ENCODE measurements around the gene SERINC3. TPM values are rescaled to one million over a fixed set of nuclear protein-coding genes. Genes with fewer than 3 reads are reported as not detected.

SERINC3 gene
- total RNA-seq, 2 experiments from 2014 or later, result 82.2 to 98.4 TPM

DNA sequence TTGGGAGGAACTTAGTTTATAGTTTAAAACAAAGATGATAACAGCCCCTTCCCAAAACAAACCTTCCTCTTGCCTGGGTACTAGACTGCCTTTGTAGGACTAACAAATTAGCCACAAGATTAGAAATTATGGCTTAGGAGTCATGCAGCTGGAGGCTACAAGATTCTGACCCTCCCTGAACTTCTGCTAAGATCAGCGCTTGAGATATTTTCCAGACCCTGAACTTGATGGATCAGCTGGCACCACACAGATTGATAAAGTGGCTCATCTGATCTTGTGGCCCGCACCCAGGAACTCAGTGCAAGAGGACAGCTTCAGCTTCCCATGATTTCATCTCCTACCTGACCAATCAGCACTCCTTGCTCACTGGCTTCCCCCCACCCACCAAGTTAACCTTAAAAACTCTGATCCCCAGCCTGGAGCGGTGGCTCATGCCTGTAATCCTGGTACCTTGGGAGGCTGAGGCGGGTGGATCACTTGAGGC is 5.9 kb upstream of the SERINC3 start:
- no peaks in the 10 kb centered on the region for H3K9me3 Mint-ChIP-seq
- DNase-seq, result no peak
- H3K36me3 Mint-ChIP-seq (ENCODE audit: low read depth), result no peaks in the 10 kb centered on the region
- H3K27me3 Mint-ChIP-seq, result no peaks in the 10 kb centered on the region
- POLR2A ChIA-PET, result no interaction called here
- H3K27ac Mint-ChIP-seq, result no peak overlapping the region
- H3K4me1 Mint-ChIP-seq, result peaks cover 11% of the 10 kb centered on the region
- H3K4me3 Mint-ChIP-seq, result no peak overlapping the region
- CTCF ChIA-PET, result no interaction called here

GRCh38 chr20:44526129-44526528 is 4.3 kb upstream of the SERINC3 start:
- no peak overlapping the region for H3K4me3 Mint-ChIP-seq
- POLR2A ChIA-PET, result no interaction called here
- H3K9me3 Mint-ChIP-seq, result no peaks in the 10 kb centered on the region
- peaks cover 15% of the 10 kb centered on the region for H3K4me1 Mint-ChIP-seq
- CTCF ChIA-PET, result no interaction called here
- H3K27ac Mint-ChIP-seq, result no peak overlapping the region
- H3K27me3 Mint-ChIP-seq, result no peaks in the 10 kb centered on the region
- no peak for DNase-seq
- H3K36me3 Mint-ChIP-seq (ENCODE audit: low read depth), result no peaks in the 10 kb centered on the region

DNA sequence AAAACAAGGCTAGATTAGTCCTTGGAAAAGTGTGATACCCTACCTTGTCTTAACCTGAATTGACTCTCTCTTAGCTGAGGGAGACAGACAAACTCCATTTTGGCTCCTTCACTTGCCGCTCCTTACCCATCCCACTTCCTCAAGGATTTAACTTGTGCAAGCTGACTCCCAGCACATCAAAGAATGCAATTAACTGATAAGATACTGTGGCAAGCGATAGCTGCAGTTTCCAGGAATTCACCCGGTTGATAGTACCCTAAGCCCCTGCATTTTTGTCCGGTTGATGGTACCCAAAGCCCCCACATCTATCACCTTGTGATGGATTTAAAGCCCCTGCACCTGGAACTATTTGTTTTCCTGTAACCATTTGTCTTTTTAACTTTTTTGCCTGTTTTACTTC is 1.9 kb upstream of the SERINC3 start:
- DNase-seq, result no peak
- H3K27ac Mint-ChIP-seq, result peak overlapping the region; percentile 32
- no peaks in the 10 kb centered on the region for H3K9me3 Mint-ChIP-seq
- peaks cover 3% of the 10 kb centered on the region for H3K36me3 Mint-ChIP-seq (ENCODE audit: low read depth)
- POLR2A ChIA-PET, result no interaction called here
- peaks cover 34% of the 10 kb centered on the region for H3K4me1 Mint-ChIP-seq
- no peaks in the 10 kb centered on the region for H3K27me3 Mint-ChIP-seq
- H3K4me3 Mint-ChIP-seq, result no peak overlapping the region
- CTCF ChIA-PET, result no interaction called here

DNA sequence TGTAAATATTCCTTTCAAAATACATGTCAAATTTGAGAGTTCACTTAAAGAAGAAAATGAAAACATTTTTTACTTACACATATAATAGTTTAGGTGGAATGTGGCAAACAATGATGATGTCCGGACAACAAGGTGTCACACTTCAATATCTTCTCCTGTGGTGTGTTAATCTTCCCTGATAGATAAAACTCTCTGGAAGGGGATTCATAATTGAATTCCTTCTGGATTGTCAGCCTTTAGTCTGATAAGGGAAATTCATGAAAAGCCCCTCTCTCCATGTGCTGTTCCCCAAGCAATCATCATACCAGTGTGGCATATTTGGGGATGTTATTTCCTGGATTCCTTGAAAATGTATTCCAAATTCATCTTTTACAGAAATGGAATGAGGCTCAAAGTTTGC is 971 bp upstream of the SERINC3 start:
- peak overlapping the region; percentile 72 for H3K4me3 Mint-ChIP-seq
- peak overlapping the region; percentile 90 for H3K27ac Mint-ChIP-seq

GRCh38 chr20:44520881-44521280 is 989 bp downstream of the SERINC3 start:
- POLR2A ChIA-PET, result no interaction called here
- CTCF ChIA-PET, result interaction anchor here (0.6 to 1.0 kb wide), 3 partner anchors 13 to 491 kb away, joined by 3 to 4 read pairs (median 3); no protein-coding TSS in a partner anchor
- Mint-ChIP-seq H3K4me3 (peak overlapping the region; percentile 72), H3K9me3 (no peaks in the 10 kb centered on the region), H3K36me3 (ENCODE audit: low read depth) (peaks cover 3% of the 10 kb centered on the region), H3K4me1 (peaks cover 48% of the 10 kb centered on the region), H3K27me3 (no peaks in the 10 kb centered on the region), H3K27ac (peak overlapping the region; percentile 90)
- DNase-seq, result no peak

More for the DNA sequence above, 971 bp upstream of the SERINC3 start:
- ChIA-PET CTCF (no interaction called here), POLR2A (interaction anchor here (1.4 kb wide), 1 partner anchor 48 kb away, joined by 3 read pairs; no protein-coding TSS in a partner anchor)
- H3K36me3 Mint-ChIP-seq (ENCODE audit: low read depth), result peaks cover 3% of the 10 kb centered on the region
- H3K9me3 Mint-ChIP-seq, result no peaks in the 10 kb centered on the region
- no peaks in the 10 kb centered on the region for H3K27me3 Mint-ChIP-seq
- DNase-seq, result no peak
- peaks cover 36% of the 10 kb centered on the region for H3K4me1 Mint-ChIP-seq

DNA sequence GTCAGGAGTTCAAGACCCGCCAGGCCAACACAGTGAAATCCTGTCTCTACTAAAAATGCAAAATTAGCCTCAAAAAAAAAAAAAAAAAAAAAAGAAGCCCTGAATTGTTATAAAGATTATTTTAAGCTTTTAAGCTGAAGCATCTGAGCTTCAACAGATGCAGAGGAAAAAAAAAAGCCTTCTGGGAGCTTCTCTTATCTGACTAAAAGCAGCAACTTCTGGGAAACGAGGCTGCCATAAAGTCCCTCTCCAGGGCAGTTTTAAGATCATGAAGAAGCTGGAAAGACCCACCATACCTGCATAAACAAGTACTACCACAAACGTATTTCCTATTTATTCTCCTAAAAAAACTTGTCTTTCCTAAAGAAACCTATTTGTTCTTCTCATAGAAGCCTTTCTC is 3.6 kb downstream of the SERINC3 start:
- Mint-ChIP-seq H3K27ac (no peak overlapping the region), H3K36me3 (ENCODE audit: low read depth) (peaks cover 7% of the 10 kb centered on the region), H3K4me1 (peaks cover 61% of the 10 kb centered on the region), H3K4me3 (no peak overlapping the region), H3K9me3 (no peaks in the 10 kb centered on the region), H3K27me3 (no peaks in the 10 kb centered on the region)
- DNase-seq, result no peak
- ChIA-PET POLR2A (interaction anchor here (1.0 kb wide), 1 partner anchor 1061 kb away, joined by 4 read pairs; the partner anchor contains the start of gene SRSF6), CTCF (interaction anchor here (0.7 to 1.0 kb wide), 2 partner anchors 42 to 1282 kb away, joined by 3 read pairs; no protein-coding TSS in a partner anchor)

GRCh38 chr20:44517454-44517853 is 4.4 kb downstream of the SERINC3 start:
- CTCF ChIA-PET, result interaction anchor here (1.0 kb wide), 1 partner anchor 41 kb away, joined by 3 read pairs; no protein-coding TSS in a partner anchor
- no peaks in the 10 kb centered on the region for H3K27me3 Mint-ChIP-seq
- H3K4me1 Mint-ChIP-seq, result peaks cover 54% of the 10 kb centered on the region
- no peak overlapping the region for H3K27ac Mint-ChIP-seq
- peaks cover 9% of the 10 kb centered on the region for H3K36me3 Mint-ChIP-seq (ENCODE audit: low read depth)
- no peak for DNase-seq
- no peak overlapping the region for H3K4me3 Mint-ChIP-seq
- POLR2A ChIA-PET, result interaction anchor here (1.0 kb wide), 1 partner anchor 1060 kb away, joined by 4 read pairs; the partner anchor contains the start of gene SRSF6
- H3K9me3 Mint-ChIP-seq, result no peaks in the 10 kb centered on the region

GRCh38 chr20:44516491-44516890 is 5.4 kb downstream of the SERINC3 start:
- no peaks in the 10 kb centered on the region for H3K9me3 Mint-ChIP-seq
- ChIA-PET POLR2A (no interaction called here), CTCF (interaction anchor here (0.9 to 1.1 kb wide), 2 partner anchors 13 to 16 kb away, joined by 3 to 5 read pairs; no protein-coding TSS in a partner anchor)

GRCh38 chr20:44513871-44514270 is 8.0 kb downstream of the SERINC3 start:
- no peak for DNase-seq
- Mint-ChIP-seq H3K27me3 (no peaks in the 10 kb centered on the region), H3K4me3 (no peak overlapping the region), H3K27ac (no peak overlapping the region), H3K9me3 (no peaks in the 10 kb centered on the region), H3K4me1 (peaks cover 28% of the 10 kb centered on the region), H3K36me3 (ENCODE audit: low read depth) (peaks cover 21% of the 10 kb centered on the region)
- POLR2A ChIA-PET, result no interaction called here
- CTCF ChIA-PET, result interaction anchor here (1.6 kb wide), 1 partner anchor 9 kb away, joined by 5 read pairs; no protein-coding TSS in a partner anchor

More at GRCh38 chr20:44516491-44516890, 5.4 kb downstream of the SERINC3 start:
- H3K27ac Mint-ChIP-seq, result no peak overlapping the region
- peaks cover 13% of the 10 kb centered on the region for H3K36me3 Mint-ChIP-seq (ENCODE audit: low read depth)
- no peaks in the 10 kb centered on the region for H3K27me3 Mint-ChIP-seq
- no peak for DNase-seq
- no peak overlapping the region for H3K4me3 Mint-ChIP-seq
- H3K4me1 Mint-ChIP-seq, result peaks cover 48% of the 10 kb centered on the region

DNA sequence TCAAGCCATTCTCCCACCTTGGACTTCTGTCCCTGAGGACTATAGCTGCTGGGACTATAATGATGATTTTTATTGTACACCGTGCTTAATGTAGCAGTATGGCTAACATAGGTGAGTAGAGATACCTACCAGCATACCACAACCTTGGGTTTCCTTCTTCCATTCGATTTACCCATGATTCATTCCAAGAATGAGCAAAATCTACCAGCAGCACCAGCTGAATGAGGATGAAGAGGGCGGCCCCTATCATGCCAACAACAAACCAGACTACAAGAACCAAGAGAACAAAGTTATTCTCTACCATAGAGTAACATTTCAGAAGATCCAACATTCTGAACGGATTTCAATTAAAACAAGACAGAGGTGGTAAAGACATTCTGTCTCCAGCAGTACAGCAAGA is 12.1 kb downstream of the SERINC3 start:
- DNase-seq, result no peak
- no peaks in the 10 kb centered on the region for H3K27me3 Mint-ChIP-seq
- peaks cover 8% of the 10 kb centered on the region for H3K4me1 Mint-ChIP-seq
- ChIA-PET CTCF (no interaction called here), POLR2A (no interaction called here)
- H3K36me3 Mint-ChIP-seq (ENCODE audit: low read depth), result peaks cover 38% of the 10 kb centered on the region
- no peaks in the 10 kb centered on the region for H3K9me3 Mint-ChIP-seq
- no peak overlapping the region for H3K4me3 Mint-ChIP-seq
- H3K27ac Mint-ChIP-seq, result no peak overlapping the region

DNA sequence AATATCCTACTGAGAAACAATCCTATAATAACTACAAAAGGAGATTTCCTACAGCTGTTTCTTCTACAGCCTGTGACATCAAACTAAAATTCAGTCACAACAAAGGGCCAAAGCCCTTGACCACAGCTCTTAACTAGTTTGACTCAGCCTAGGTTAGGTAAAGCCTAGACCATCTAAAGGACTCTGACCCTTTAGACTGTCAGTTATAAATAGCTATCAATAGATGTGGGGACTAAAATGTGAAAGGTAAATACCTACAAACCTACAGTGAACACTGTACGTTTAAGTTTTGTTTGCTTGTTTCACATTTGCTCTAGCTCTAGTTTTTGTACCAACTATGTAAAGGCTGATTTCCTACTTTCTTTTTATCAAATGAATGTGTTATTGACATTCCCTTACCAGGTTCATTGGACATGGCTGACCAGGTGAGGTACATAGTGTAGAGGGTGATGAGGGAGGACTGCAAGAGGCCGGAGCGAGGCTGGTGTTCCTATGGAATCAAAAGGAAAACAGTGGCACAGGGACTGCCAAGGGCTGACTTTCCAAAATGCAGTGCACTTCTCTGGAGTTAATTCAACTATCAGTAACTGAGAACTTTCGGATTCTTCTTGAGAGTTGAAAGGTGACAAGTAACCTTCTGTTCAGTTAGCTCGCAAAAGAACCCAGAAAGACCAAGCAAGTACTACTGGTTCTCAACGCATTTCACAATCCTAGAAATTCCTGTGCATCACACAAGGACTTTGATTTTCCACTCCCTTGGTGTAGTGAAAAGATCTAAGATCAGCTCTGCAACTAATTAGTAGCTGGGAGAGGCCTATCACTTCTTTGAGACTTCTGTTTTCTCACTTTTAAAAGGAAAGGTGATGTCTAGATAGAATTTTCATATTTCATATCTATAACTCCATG is 17.2 kb downstream of the SERINC3 start:
- Mint-ChIP-seq H3K27ac (no peak overlapping the region), H3K9me3 (no peaks in the 10 kb centered on the region), H3K4me3 (no peak overlapping the region), H3K4me1 (no peaks in the 10 kb centered on the region), H3K36me3 (ENCODE audit: low read depth) (peaks cover 55% of the 10 kb centered on the region), H3K27me3 (no peaks in the 10 kb centered on the region)
- ChIA-PET POLR2A (no interaction called here), CTCF (interaction anchor here (0.5 to 2.3 kb wide), 6 partner anchors 9 to 52 kb away, joined by 3 to 5 read pairs (median 4); partner anchors contain the start of genes SERINC3 and TTPAL)
- DNase-seq, result no peak

DNA sequence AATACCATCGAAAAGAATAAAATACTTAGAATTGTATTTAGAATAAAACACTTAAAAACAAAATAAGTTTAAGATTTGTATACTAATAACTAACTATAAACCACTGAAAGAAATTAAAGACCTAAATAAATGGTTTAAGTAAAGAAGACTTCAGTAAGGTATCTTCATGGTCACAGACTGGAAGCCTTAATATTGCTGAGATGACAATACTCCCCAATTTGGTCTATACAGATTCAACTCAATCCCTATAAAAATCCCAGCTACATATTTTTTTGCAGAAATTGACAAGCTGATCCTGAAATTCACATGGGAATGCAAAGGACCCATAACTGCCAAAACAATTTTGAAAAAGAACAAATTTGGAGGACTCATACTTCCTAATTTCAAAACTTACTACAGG is 18.9 kb downstream of the SERINC3 start:
- DNase-seq, result no peak
- ChIA-PET CTCF (interaction anchor here (1.5 to 2.0 kb wide), 2 partner anchors 17 to 19 kb away, joined by 4 to 5 read pairs; partner anchors contain the start of gene SERINC3), POLR2A (no interaction called here)
- Mint-ChIP-seq H3K4me3 (no peak overlapping the region), H3K9me3 (no peaks in the 10 kb centered on the region), H3K36me3 (ENCODE audit: low read depth) (peaks cover 59% of the 10 kb centered on the region), H3K27ac (no peak overlapping the region), H3K4me1 (peaks cover 2% of the 10 kb centered on the region), H3K27me3 (no peaks in the 10 kb centered on the region)

GRCh38 chr20:44501448-44501847 is 20.4 kb downstream of the SERINC3 start:
- no peak overlapping the region for H3K4me3 Mint-ChIP-seq
- POLR2A ChIA-PET, result no interaction called here
- peaks cover 61% of the 10 kb centered on the region for H3K36me3 Mint-ChIP-seq (ENCODE audit: low read depth)
- peaks cover 3% of the 10 kb centered on the region for H3K4me1 Mint-ChIP-seq
- no peak overlapping the region for H3K27ac Mint-ChIP-seq
- no peaks in the 10 kb centered on the region for H3K9me3 Mint-ChIP-seq
- CTCF ChIA-PET, result interaction anchor here (0.9 kb wide), 1 partner anchor 19 kb away, joined by 4 read pairs; no protein-coding TSS in a partner anchor
- no peaks in the 10 kb centered on the region for H3K27me3 Mint-ChIP-seq
- no peak for DNase-seq

All from activated CD4-positive, alpha-beta T cell treated with anti-CD3 and anti-CD28 coated beads, Interleukin-2, amount 10 ng/mL, durations not matched to agents 7 days and 5 days (primary cell).